Erythroblast (primary cell): ENCODE measurements around the gene ESR1.

Source experiments
- GATA1 ChIP-seq: IDR thresholded peaks from 2 replicates; pipeline ENCODE4 v1.6.1; 2011; ENCODE audit warnings: low read depth, mild to moderate bottlenecking, control low read depth, low read length, moderate library complexity
- POLR2A ChIP-seq: IDR thresholded peaks from 2 replicates; pipeline ENCODE4 v1.6.1; 2011; ENCODE audit warnings: mild to moderate bottlenecking, low read length

DNA sequence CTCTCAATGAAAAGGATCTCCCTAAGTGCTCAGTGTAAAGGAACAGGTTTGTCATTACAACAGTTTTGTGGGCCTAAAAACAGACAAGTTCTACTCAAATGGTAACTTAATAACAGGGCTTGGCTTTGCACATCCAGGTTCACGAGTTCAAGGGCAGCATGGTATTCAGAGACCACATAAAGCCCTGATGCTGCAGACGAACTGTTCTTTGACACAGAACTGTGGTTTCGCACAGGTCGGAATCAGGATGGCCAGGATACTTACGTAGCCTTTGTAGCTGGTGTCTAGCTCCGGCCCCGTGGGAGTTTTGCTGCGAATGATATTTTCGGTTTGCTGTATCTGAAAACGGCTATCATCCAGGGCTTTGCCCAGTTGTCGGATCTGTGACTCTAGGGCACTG lies 335.9 kb downstream of the ESR1 start:
- TF ChIP-seq POLR2A: no peak
- TF ChIP-seq GATA1: no peak
